Neural crest cell (in vitro differentiated cells): Measurements from ENCODE around the gene CAPN5. TPM values are rescaled to one million over a fixed set of nuclear protein-coding genes. Genes with fewer than 3 reads are reported as not detected.

Experiments
- DNase-seq: peaks from one replicate; pipeline ENCODE4 v3.0.0; 2021; ENCODE audit warnings: low read depth, mixed read lengths, low spot score
- H3K27ac Mint-ChIP-seq: one replicate; pipeline ENCODE4 v1.8.0; 2021; ENCODE audit warnings: mild to moderate bottlenecking, mixed read lengths; ENCODE audit not compliant: unreplicated experiment
- H3K27me3 Mint-ChIP-seq: 2 replicates; pipeline ENCODE4 v1.8.0; 2021; ENCODE audit warnings: low read depth, mild to moderate bottlenecking, mixed read lengths
- H3K36me3 Mint-ChIP-seq: 2 replicates; pipeline ENCODE4 v1.8.0; 2021; ENCODE audit warnings: low read depth, mild to moderate bottlenecking, mixed read lengths
- H3K4me1 Mint-ChIP-seq: 2 replicates; pipeline ENCODE4 v1.8.0; 2021; ENCODE audit warnings: mixed read lengths
- H3K4me3 Mint-ChIP-seq: one replicate; pipeline ENCODE4 v1.8.0; 2021; ENCODE audit warnings: mild to moderate bottlenecking, mixed read lengths
- H3K9me3 Mint-ChIP-seq: 2 replicates; pipeline ENCODE4 v1.8.0; 2021; ENCODE audit warnings: mixed read lengths
- total RNA-seq: library from RNA; stranded (reverse); gene quantifications from 2 replicates; pipeline ENCODE4 v1.2.1, GENCODE V29; 2021
- TF ChIP-seq, protein P1 (sequence below): fragments of 200-600 bp; sonication (generic); conservative IDR thresholded peaks from 2 replicates; pipeline ENCODE4 v1.5.0; 2021; ENCODE audit warnings: antibody characterized with exemption, mild to moderate bottlenecking

Gene CAPN5
- total RNA-seq, 1 donor from 2014 or later = 25.8 TPM

DNA sequence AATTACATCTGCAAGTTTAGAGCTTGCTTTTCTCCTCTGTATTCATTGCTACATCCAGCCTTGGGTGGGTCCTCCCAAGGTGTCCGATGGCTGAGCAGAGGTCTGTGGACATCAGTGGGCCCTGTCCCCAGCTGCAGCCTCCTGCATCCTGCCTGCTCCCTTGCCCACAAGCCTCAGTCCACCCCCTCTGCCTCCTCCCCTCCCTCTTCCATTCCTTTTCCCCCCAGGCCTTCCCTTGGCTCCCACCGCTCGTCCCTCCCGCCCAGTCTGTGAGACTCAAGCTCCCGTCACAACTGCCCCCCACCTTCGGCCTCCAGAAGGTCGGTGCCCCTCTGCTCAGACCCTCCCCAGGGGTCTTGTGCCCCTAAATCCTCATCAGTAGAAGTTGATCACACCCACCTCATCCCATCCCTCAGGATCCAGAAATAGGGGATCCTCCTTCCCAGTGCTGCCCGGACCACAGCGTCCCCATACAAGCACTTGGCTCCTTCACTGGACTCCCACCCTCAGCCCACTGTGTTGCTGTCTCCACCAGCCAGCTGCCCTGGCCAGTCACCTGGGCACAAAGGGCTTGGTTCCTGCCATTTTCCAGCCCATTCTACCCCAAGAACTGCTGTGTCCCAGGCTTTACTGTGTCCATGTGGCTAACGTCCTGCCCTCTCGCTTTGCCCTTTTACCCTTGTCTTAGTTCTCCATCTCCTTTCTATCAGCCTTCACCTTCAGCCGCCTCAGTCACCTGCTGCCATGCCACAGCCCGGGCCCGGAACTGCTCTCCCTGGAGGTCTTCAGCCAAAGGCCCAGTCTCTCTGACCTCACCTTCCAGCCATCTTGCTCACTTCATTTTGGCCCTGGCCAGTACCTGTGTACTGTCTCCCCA lies 33.6 kb downstream of the CAPN5 start:
- DNase-seq = no peak
- peaks cover 8% of the 10 kb centered on the region for H3K36me3 Mint-ChIP-seq
- H3K9me3 Mint-ChIP-seq = no peaks in the 10 kb centered on the region
- TF ChIP-seq, protein P1, sequence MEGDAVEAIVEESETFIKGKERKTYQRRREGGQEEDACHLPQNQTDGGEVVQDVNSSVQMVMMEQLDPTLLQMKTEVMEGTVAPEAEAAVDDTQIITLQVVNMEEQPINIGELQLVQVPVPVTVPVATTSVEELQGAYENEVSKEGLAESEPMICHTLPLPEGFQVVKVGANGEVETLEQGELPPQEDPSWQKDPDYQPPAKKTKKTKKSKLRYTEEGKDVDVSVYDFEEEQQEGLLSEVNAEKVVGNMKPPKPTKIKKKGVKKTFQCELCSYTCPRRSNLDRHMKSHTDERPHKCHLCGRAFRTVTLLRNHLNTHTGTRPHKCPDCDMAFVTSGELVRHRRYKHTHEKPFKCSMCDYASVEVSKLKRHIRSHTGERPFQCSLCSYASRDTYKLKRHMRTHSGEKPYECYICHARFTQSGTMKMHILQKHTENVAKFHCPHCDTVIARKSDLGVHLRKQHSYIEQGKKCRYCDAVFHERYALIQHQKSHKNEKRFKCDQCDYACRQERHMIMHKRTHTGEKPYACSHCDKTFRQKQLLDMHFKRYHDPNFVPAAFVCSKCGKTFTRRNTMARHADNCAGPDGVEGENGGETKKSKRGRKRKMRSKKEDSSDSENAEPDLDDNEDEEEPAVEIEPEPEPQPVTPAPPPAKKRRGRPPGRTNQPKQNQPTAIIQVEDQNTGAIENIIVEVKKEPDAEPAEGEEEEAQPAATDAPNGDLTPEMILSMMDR = no peak
- peak overlapping the region; percentile 35 for H3K27ac Mint-ChIP-seq
- no peaks in the 10 kb centered on the region for H3K27me3 Mint-ChIP-seq
- peaks cover 3% of the 10 kb centered on the region for H3K4me1 Mint-ChIP-seq
- no peak overlapping the region for H3K4me3 Mint-ChIP-seq

DNA sequence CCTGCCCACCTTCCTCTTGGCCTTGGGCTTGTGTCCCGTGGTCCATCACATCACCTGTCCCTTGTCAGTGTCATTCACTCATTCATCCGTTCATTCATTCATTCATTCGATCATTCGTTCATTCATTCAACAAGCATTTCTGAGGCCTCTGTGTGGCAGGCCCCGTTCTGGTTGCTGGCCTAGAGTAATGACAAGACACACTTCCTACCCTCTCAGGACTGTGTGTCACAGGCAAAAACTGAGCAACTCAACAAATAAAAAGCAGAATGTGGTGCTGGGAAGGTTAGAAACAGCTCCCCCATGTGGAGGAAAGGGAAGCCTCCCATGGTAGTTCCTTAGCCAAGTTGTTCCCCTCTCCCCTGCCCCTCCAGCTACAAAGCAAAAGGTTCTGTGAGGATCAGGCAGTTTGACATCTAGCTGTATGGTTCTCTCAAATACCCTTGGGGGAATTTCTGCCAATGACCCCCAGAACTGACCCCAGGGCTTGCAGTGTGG lies 34.3 kb downstream of the CAPN5 start:
- peak overlapping the region; percentile 35 for H3K27ac Mint-ChIP-seq
- H3K4me1 Mint-ChIP-seq = peaks cover 3% of the 10 kb centered on the region
- TF ChIP-seq, protein P1 = peak; percentile 55
- H3K4me3 Mint-ChIP-seq = no peak overlapping the region
- no peaks in the 10 kb centered on the region for H3K27me3 Mint-ChIP-seq
- peaks cover 8% of the 10 kb centered on the region for H3K36me3 Mint-ChIP-seq
- H3K9me3 Mint-ChIP-seq = no peaks in the 10 kb centered on the region
- DNase-seq = no peak

DNA sequence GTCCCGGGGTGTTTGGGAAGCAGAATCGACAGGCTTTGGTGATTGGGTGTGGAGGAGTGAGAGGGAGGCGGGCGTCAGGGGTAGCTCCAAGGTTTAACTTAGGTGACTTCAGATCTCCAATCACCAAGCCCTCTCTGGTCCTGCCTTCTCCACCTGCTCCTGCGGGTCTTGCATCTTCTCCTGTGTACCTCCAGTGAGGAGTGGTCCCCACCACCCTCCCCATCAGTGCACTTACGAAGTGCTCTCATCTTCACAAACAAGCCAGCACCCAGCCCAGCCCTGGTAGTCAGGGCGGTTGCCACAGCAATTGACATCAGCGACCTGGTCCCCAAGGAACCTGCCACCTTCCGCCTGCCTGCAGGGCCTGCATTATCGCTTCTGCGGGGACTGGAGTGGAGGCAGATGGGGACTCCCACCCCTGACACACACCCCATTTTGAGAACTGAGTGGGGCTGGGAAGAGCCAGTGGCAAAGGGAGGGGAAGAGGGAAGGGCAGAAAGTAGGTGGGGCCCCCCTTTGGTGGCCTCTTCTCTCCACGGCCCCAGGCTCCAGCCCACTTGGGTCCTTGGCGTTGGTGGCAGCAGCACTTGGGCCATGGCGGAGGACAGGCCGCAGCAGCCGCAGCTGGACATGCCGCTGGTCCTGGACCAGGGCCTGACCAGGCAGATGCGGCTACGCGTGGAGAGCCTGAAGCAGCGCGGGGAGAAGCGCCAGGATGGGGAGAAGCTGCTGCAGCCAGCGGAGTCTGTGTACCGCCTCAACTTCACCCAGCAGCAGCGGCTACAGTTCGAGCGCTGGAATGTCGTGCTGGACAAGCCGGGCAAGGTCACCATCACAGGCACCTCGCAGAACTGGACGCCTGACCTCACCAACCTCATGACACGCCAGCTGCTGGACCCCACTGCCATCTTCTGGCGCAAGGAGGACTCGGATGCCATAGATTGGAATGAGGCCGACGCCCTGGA lies 35.8 kb downstream of the CAPN5 start, which contains the start of gene OMP:
TSS of gene OMP (plus strand) at position 595 of the 965 bp plus-strand sequence. CDS start at position 595, 0 bp downstream.
- peaks cover 8% of the 10 kb centered on the region for H3K36me3 Mint-ChIP-seq
- H3K4me1 Mint-ChIP-seq = peaks cover 3% of the 10 kb centered on the region
- no peak for DNase-seq
- H3K27ac Mint-ChIP-seq = peak within 1 kb of the TSS; percentile 19
- H3K27me3 Mint-ChIP-seq = no peaks in the 10 kb centered on the region
- TF ChIP-seq, protein P1 = no peak
- no peaks in the 10 kb centered on the region for H3K9me3 Mint-ChIP-seq
- no peak within 1 kb of the TSS for H3K4me3 Mint-ChIP-seq

DNA sequence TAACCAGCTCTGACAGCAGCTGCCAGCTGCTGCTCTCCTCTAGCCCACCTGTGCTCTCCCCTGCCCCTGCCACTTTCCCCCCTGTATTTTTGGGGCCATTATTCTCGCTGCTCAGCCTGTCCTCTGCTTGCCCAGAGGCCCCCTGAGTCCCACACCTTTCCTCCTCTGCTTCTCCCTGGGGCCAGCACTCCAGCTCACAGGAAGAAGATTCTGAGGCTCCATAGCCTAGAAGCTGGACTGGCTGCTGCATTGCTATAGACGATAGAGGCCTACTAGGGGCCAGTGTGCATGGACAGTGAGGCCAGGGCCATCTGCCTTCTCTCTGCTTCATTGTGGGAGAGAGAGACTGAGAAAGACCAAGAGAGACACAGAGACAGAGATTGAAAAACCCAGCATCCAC lies 36.5 kb downstream of the CAPN5 start:
- no peaks in the 10 kb centered on the region for H3K9me3 Mint-ChIP-seq
- peaks cover 8% of the 10 kb centered on the region for H3K36me3 Mint-ChIP-seq
- H3K4me3 Mint-ChIP-seq = no peak overlapping the region
- TF ChIP-seq, protein P1 = no peak
- no peak overlapping the region for H3K27ac Mint-ChIP-seq
- DNase-seq = no peak
- H3K4me1 Mint-ChIP-seq = peaks cover 3% of the 10 kb centered on the region
- no peaks in the 10 kb centered on the region for H3K27me3 Mint-ChIP-seq

DNA sequence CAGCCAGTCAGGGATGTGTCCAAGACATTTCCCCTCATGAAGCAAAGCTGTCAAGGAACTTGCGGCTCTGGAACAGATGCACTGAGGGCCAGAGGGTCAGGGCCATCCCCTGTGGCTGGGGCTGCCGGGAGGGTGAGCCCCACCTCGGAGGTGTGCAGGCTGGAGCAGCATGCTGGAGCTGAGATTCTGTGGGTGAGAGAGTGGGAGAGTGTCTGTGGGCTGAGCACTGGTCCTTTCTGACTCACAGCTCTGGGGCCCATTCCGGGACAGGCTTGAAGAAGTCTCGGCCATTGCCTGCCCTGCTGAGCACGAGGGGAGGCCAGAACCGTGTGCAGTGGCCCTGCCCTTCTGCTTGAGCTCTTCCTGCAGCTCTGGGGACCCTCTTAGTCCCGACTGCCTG lies 38.0 kb downstream of the CAPN5 start:
- Mint-ChIP-seq H3K27ac (no peak overlapping the region), H3K9me3 (no peaks in the 10 kb centered on the region), H3K27me3 (no peaks in the 10 kb centered on the region)

More for the DNA sequence above, 38.0 kb downstream of the CAPN5 start:
- no peak overlapping the region for H3K4me3 Mint-ChIP-seq
- TF ChIP-seq, protein P1 = no peak
- H3K36me3 Mint-ChIP-seq = peaks cover 8% of the 10 kb centered on the region
- DNase-seq = no peak
- H3K4me1 Mint-ChIP-seq = peaks cover 3% of the 10 kb centered on the region
